NCI-H460 (cell line): ENCODE measurements around the gene RBM4B. TPM values are rescaled to one million over a fixed set of nuclear protein-coding genes. Genes with fewer than 3 reads are reported as not detected.

Source experiments
- DNase-seq: peaks from one replicate; pipeline ENCODE4 v3.0.0-alpha.2; 2016; ENCODE audit warnings: low read depth; ENCODE audit errors: extremely low read depth
- total RNA-seq: library from RNA; depleted of rRNA; stranded (reverse); fragments of >200 nt; shearing (Covaris generic); gene quantifications from 2 replicates; pipeline ENCODE4 v1.2.3, GENCODE V29; 2014

The RBM4B gene
- total RNA-seq, 1 experiment from 2014 or later, result 17.2 TPM

- DNase-seq, result no peak
Observed at GRCh38 chr11:66688561-66689534, 11.2 kb upstream of the RBM4B start.

GRCh38 chr11:66687831-66688281 lies 10.2 kb upstream of the RBM4B start:
- no peak for DNase-seq

DNA sequence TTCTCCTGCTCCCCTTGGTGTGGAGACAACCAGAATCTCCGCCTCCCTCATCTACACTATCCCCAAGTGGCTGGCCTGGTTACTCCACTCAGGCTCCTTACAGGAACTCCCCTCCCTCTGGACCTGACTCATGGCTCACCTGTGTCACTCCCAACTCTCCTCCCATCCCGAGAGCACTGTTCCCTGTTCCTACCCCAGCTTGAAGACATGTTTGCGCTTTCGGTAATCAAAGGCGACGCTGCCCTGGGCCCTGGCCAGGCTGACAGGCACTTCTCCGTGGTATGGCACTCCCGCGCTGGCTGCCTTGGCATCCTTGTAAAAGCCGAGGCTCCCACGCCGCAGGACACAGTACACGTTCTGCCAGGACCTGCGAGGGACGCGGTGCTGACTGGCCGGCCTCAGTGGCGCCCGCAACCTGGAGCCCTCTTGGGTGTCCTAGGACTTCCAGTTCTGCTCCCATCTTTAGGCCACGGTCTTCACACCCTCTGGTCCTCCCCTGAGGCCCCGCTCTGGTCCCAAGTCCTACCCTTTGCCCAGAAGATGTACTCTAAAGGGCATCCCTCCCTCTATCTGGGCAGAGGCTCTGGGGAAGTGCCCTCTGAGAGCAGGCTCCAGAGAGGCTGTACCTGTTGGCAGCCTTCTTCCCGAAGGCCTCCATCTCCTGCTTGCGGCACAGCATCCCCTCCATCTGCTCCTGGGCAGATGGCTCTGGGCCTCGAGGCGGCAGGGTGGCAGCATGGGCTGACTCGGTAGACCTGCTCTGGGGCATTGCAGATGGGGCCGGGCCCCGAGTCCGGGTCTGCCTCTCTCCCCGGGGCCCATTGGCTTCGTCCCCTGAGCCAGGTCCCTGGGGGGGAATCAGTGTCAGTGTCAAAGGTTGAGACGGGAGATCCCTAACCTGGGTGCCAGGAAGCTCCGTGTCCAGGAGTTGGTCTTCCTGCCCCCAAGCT lies 9.4 kb upstream of the RBM4B start:
- no peak for DNase-seq

DNA sequence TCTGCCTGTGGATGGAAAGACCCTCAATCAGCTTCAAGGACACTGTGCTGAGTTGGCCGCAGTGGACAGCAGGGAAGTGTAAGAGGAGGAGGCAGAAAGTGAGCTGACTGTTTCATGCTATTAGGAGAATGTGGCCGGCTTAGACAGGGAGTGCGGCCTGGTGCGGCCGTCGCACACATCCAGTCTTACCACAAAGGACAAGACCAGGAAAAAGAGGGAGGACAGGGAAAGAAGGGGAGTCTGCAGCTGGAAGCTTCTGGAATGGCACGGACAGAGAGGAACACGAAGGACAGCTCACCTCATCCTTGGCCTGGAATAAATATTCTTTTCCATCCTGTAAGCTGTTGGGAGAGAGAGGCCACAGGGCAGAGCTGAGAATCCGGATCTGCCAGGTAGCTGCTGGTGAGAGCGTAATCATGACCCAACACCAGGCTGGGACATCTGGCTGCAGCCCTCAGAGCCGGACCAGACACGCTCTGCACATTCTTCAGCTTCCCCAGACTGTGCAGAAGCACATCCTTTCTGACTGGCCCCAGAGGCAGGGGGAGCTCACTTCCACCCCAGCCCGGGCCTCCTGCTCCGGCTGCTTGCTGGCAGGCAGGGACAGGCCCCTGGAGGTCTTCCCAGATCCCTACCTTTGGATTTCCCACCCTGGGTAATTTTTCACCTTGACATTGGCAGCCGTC lies 8.6 kb upstream of the RBM4B start:
- DNase-seq, result no peak

- no peak for DNase-seq
Observed at GRCh38 chr11:66685276-66686099, 7.8 kb upstream of the RBM4B start.

DNA sequence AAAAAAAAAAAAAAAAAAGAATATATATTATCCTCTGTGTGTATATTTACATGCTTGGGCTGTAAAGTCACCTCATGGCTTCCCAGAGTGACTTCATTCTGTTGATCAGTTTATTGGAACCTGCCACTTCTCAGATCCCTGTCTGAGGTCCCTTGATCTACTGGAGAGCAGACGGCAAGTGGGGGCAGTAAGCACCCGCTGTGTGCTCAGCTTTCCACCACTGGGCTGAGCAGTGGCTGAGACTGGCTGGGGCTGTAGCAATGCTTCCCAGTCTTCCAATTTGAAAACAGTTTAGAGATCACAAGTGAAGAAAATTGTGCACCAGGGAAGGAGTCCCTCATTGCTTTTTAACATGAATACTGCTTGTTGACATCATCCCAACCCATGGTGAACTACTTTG lies 6.9 kb upstream of the RBM4B start:
- no peak for DNase-seq

GRCh38 chr11:66683877-66684276 lies 6.2 kb upstream of the RBM4B start:
- DNase-seq, result no peak

DNA sequence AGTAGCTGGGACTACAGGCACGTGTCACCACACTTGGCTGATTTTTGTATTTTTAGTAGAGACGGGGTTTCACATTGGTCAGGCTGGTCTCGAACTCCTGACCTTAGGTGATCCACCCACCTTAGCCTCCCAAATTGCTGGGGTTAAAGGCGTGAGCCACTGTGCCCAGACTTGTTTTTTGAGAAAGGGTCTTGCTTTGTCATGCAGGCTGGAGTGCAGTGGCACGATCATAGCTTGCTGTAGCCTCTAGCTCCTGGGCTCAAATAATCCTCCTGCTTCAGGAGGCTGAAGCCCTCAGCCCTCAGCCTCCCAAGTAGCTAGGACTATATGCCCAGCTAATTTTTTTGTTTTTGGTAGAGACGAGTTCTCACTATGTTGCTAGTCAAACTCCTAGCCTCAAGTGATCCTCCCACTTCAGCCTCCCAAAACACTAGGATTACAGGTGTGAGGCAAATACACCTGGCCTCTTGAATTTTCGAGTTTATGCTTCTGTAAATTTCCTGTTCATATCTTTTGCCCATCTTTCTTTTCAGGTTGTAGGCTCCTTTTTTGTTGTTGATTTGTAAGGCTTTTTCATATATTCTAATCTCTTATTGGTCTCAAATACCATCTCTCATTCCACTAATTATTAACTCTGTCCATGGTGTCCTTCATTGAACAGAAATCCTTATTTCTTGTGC lies 3.4 kb upstream of the RBM4B start:
- DNase-seq, result no peak

DNA sequence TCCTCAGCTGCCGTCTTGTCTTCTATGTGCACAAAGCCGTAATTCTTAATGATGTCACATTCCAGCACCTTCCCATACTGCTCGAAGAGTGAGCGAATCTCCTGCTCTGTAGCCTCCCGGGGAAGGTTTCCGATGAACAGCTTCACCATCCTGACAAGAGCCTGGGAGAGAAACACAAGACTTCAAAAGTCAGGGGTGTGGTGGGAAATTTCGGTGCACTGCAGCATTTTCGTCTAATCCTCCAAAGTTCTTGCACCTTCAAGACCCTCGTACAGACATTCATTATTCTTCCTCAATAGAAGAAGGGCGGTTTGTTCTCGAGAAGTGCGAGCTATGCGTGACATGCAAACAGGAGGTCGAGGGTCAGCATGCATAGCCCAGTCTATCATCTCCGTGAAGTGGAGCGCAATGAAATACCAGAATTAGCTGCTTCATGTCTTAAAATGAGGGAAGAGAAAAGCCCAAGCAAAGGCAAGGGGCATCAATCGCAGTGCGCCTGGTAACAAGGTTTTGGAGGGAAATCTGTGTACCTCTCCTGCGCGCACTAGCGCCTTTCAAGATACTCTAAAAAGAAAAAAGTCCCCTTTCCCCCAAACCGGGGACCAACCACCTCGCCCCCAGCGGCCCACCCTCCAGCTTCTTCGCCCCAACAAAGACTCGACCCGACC lies 622 bp downstream of the RBM4B start:
- DNase-seq, result no peak

DNA sequence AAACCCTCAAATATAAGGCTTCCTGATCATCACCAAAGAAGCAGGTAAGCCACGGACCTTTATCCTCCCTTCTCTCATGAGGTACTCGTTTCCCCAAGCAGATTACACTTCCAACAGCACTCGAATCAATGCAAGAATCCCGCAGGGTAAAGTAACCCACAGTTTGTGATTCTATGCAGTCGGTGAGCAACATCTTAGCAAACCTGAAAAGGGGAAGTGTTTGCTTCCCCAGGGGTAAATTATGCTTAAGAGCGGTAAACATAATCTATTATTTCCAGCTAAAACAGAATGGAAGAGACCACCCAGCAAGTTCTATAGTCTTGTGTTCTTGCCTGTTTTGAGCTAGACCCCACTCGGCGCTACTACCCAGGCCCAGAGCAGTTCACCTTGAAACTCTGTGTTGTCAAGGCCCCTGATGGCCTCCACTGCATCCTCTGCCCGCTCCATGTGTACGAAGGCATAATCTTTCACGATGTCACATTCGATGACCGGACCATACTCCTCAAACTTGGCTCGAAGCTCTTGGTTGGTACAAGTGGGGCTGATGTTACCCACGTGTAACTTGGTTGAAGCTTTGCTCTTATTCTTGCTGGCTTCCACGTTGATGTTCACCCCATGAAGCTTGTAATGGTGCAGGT lies 1.3 kb downstream of the RBM4B start:
- DNase-seq, result no peak

DNA sequence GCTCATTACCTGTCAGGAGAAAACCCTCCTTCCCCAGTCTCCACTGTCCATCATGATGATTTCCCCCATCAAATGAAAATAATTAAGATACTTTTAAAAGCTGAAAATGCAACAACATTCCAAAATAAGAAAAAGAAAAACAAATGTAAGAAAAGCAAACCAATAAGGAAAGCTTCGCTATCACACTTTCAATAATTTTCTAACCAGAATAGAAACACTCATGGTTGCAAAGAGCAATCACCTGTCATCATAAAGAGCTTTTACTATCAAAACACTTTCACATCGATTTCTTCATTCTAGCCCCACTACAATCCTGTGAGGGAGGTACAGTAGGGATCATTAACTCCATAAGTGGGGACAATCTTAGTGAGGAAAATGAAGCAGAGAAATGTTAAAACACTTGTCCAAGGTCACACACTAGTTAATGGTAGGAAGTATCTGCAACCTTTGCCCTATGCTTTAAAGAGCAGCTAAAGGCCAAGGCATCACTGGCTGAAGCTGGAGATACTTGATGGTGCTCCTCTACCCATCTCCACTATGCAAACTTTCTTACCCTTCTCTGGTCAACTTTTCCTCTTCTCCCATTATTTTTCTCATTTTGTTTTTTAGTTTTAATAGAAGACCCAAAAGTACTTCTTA lies 2.6 kb downstream of the RBM4B start:
- no peak for DNase-seq

- no peak for DNase-seq
Observed at GRCh38 chr11:66670816-66671215, 6.9 kb downstream of the RBM4B start.

GRCh38 chr11:66665369-66665768 lies 12.3 kb downstream of the RBM4B start:
- DNase-seq, result no peak

GRCh38 chr11:66663741-66664296 lies 13.9 kb downstream of the RBM4B start:
- DNase-seq, result no peak

DNA sequence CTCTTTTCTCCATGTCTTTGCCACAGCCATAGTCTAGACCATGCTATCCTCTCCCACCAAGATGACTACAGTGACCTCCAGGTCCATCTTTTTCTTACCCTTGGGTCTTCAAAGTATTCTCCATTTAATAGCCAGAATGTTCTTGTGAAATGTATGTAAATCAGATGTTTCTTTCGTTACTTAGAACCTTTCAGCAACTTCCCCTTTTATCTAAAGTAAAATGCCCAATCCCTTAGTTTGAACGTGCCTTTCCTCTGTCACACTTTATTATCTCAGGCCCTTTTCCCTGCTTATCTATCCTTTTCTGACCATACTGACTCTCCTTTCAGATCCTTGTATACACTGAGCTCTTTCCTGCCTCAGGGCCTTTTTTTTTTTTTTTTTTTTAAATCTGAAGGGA lies 17.9 kb downstream of the RBM4B start:
- no peak for DNase-seq

- DNase-seq, result no peak
Observed at GRCh38 chr11:66653123-66653522, 24.6 kb downstream of the RBM4B start.

DNA sequence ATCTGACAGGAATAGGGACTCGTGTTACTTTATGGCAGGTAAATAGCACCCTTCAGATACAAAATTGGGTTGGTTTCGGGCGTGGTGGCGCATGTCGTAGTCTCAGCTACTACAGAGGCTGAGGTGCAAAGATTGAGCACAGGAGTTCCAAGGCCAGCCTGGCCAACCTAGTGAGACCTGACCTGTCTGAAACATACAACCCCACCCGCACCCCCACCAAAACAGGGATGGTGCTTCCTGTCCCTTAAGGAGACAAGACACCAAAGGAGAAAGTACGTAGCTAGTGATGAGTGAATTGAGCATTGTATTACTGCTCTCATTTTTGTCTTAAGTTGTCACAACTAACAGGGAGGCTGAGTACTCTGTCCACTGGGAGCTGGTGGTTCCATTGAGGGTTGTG lies 25.0 kb downstream of the RBM4B start:
- DNase-seq, result no peak
